Measurements from ENCODE around the gene NCOA3.

DNA sequence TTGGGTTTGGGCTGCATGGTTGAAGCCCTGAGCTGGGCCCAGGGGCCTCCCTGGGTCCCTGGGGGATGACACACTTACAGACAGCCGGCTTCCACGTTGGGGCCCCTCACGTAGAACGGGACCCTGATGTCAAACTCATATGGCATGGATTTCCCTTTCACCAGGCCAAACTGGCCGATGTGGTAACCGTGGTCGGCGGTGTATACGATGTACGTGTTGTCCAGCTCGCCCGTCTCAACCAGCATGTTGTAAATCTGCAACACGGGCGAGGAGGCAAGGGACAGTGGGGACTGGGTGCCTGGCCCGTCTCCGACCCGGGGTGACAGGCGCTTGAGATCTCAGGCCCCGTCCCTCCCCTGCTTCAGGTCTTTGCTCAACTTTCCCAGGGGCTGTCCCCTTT, 181.2 kb downstream of the NCOA3 start:
- no peak for TF ChIP-seq TAF1 (IDR thresholded peaks at IDR 0.05; ENCODE audit: borderline replicate concordance, low read depth, low read length)
- no peak for TF ChIP-seq POLR2AphosphoS5 (IDR thresholded peaks at IDR 0.05; ENCODE audit: low read depth, low read length)
